ENCODE measurements around the gene BUD31. TPM values are rescaled to one million over a fixed set of nuclear protein-coding genes. Genes with fewer than 3 reads are reported as not detected.

BUD31 gene
- total and polyA plus RNA-seq, 9 of the 15 experiments (the other 6 are each of a cell fraction or from before 2014, with no cell fraction given) = 105 to 342 (median 247) TPM

- TF ChIP-seq FIP1L1 (IDR thresholded peaks at IDR 0.05; ENCODE audit: low read depth, low read length, poor library complexity, severe bottlenecking) (peak; percentile 89), TCF7 (IDR thresholded peaks at IDR 0.05; ENCODE audit: borderline replicate concordance) (0 out of 2 replicates have a peak, but pooled peaks have one; percentile 69), ZNF431 (CRISPR knock-in tag; IDR thresholded peaks at IDR 0.05) (no peak), L3MBTL2 (IDR thresholded peaks at IDR 0.05) (peak; percentile 98), ZKSCAN1 (IDR thresholded peaks at IDR 0.05; ENCODE audit: low read depth, low read length) (peak; percentile 75), MXD1 (CRISPR knock-in tag; IDR thresholded peaks at IDR 0.05; ENCODE audit: borderline replicate concordance, poor library complexity, severe bottlenecking) (no peak), CREM (IDR thresholded peaks at IDR 0.05; ENCODE audit: low read depth) (peak; percentile 90), ZNF75A (CRISPR knock-in tag; IDR thresholded peaks at IDR 0.05) (no peak), PPARD (CRISPR knock-in tag; IDR thresholded peaks at IDR 0.05) (no peak), SMARCC2 (IDR thresholded peaks at IDR 0.05; ENCODE audit: low read depth) (no peak), ESRRA (IDR thresholded peaks at IDR 0.05; ENCODE audit: borderline replicate concordance, low read depth) (peak; percentile 51; the same call in 1 of the 2 replicates), TFE3 (CRISPR knock-in tag; IDR thresholded peaks at IDR 0.05) (no peak), HLTF (IDR thresholded peaks at IDR 0.05) (no peak), ZC3H8 (IDR thresholded peaks at IDR 0.05) (no peak), SIRT6 (IDR thresholded peaks at IDR 0.05; ENCODE audit: low read depth, low read length) (no peak), CTCFL (IDR thresholded peaks at IDR 0.05; ENCODE audit: borderline replicate concordance, insufficient read depth, low read depth, low read length, poor library complexity, severe bottlenecking) (no peak), GMEB1 (CRISPR knock-in tag; IDR thresholded peaks at IDR 0.05) (peak; percentile 94)
Observed at GRCh38 chr7:99438573-99439480, 30.1 kb downstream of the BUD31 start, which contains the start of the genes CPSF4 and PTCD1 (continued).
